Muscle of arm (tissue), 12 donors: ENCODE results near the gene MGAT1. TPM values are rescaled to one million over a fixed set of nuclear protein-coding genes. Genes with fewer than 3 reads are reported as not detected.

Experiments used
- DNase-seq: peaks from one replicate; pipeline ENCODE4 v3.0.0-alpha.2; 2013
- polyA plus RNA-seq, 12 donors: library from polyadenylated mRNA; unstranded; fragments of 120-200 nt; gene quantifications; one replicate each; pipeline ENCODE4 v1.2.1, GENCODE V29; 2013; ENCODE audit not compliant: insufficient read length in 12 of 12

Gene MGAT1
- polyA plus RNA-seq, 12 donors, result 63.3 to 109 (median 73.6) TPM; not detected in 1

GRCh38 chr5:180808461-180809000 is 5.9 kb upstream of the MGAT1 start:
- no peak for DNase-seq

- no peak for DNase-seq
Measured at GRCh38 chr5:180807654-180808414, 5.2 kb upstream of the MGAT1 start.

DNA sequence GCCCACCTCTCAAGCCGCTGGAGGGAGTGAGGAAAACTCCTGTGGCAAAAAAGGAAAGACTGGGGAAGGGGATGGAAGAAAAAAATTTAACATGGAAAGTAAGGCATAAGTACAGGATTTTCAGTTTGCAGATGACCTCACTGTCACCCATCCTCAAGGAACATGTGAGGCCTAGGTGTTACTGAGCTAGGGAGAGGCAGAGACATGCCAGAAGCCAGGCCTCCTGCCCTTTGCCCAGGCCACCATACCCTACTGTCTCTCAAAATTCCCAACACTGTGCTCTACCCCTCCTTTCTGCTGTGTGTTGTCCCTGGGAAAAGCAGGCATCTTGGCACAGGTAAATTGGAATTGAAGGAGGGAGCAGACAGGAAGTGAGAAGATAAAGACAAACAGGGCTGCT is 4.4 kb upstream of the MGAT1 start:
- no peak for DNase-seq

DNA sequence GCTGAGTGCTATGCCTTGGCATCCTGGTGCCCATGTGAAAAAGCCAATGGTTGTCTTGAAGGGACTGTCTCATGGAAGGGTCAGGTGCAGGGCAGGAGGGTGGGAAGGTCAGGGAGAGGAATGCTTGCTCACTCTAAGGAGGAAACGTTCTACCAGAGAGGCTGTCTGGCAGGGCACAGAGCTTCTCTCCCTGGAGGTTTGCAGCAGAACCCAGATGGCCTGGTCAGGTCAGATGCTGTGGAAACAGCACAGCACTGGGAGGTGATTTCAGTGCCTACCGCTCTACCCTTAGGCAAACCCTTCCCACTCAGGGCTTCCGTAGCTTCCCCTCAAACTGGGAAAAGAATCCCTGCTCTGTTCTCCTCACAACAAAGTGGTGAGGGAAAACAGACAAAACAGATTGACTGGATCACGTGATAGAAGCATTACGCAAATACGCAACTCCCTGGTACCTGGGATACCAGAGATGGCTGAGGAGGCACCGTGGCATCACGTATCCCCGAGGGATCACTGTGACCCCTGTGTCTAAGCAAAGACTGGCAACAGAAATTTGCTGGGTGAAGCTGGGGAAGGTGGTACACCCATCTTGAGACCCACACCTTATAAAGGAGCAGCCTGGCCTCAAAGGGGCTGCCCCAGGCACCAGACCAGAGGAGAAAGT is 3.9 kb upstream of the MGAT1 start:
- no peak for DNase-seq

GRCh38 chr5:180804129-180804618 is 1.6 kb upstream of the MGAT1 start:
- no peak for DNase-seq

DNA sequence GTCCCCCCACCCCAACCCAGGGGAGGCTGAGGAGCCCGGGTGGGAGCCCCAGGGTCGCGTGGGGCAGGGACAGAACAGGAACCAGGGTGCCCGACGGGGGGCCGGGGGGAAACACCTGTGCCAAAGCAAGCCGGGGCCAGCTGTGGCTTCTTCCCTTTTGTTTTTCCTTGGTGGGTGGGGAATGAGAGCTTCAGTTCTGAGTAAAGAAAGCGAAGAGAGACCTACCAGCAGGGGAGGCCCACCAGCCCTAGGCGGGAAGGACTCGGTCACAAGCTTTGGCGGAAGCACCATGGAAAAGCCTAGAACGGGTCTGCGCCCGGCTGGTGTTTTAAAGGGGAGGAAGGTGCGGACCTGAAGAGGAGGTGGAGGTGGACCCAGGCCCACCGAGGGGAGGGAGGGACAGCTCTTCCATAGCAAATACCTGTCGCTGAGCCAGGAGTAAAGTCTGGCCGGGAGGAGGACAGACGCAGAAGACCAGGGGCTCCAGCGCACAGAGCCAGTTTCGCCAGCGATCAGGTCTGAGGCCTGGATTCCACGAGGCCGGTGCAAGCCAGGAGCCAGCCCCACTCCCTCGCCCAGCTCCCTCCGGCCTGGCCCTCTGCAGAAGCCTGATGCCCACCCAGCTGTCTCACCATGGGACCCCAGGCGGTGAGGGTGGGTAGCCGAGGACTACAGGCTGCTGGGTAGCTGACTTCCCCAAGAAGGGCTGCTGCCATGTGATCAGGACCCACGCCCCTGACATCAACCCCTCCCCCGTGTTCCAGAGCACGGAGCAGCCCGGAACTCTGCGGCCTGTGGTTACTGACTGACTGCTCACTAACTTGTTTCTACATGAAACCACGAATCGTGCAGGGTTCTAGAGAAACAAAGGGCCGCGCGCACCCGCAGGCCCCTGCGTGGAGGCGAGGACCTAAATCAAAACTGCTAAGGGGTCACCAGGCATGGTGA is 849 bp upstream of the MGAT1 start:
- DNase-seq, result peak; percentile 64

DNA sequence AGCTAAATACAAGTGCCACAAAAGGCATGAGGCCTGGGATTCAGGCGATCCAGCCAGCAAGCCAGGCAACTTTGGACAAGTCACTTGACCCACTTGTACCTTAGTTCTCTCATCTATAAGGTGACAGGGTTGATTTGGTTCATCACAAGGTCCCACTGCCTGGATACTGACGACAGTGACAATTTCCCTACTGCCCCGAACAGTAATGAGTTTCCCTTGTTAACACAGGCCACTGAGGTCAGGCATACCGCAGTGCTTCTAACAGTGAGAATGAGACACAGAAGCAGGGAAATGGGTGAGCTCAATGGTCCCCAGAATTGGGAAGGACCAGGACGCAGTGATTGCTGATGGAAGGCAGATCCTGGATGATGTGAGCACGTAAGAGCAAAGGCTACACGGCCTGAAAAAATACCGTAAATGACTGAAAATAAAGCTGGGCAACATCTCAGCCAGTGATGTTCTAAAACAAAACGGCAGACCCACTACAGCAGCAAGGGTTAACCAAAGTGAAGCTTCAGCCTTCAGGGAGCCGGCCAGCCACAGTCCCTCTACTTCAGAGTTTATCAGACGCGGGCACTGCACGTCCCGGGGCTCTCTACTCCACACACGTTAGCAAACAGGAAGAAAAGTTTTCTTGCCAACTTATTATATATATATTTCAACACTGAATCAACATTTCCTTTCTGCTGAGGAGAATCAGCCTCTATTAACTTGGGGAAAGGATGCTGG is 846 bp downstream of the MGAT1 start:
- DNase-seq, result no peak

DNA sequence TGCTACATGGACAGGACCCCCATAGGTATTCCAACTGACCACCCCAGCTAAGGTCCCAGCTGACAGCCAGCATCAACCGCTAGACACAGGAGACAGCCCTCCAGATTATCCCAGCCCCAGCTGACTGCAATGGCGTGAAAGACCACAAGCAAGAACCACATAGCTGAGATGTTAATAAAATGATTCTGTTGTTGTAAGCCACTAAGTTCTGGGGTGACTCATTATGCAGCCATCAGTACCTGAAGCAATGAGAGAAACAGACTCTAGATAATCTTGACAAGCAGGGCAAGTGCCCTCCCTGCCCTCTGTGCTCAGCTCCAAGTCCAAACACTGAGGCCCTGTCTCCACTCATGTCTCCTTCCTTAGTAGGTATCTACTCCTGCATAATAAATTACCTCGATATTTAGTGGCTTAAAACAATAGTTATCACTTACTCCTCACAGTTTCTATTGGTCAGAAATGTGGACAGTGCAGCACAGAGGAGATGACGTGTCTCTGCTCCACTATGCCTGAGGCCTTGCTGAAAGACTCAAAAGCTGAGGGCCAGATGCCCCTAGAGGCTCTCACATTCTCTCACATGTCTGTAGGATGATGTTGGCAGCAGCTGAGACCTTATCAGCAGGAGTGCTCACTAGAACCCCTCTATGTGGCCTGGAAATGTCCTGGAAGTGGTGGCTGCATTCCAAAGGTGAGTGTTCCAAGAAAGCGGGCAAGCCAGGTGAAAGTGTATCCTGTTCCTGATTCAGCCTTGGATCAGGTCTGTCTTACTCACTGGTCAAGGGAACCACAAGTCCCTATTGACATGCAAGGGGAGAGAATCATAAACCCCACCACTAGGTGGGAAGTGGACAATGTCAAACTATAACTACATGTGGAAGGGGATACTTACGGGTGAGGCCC is 2.5 kb downstream of the MGAT1 start:
- no peak for DNase-seq

- DNase-seq, result no peak
Measured at GRCh38 chr5:180799194-180799593, 3.4 kb downstream of the MGAT1 start.

GRCh38 chr5:180798193-180798592 is 4.4 kb downstream of the MGAT1 start:
- no peak for DNase-seq

DNA sequence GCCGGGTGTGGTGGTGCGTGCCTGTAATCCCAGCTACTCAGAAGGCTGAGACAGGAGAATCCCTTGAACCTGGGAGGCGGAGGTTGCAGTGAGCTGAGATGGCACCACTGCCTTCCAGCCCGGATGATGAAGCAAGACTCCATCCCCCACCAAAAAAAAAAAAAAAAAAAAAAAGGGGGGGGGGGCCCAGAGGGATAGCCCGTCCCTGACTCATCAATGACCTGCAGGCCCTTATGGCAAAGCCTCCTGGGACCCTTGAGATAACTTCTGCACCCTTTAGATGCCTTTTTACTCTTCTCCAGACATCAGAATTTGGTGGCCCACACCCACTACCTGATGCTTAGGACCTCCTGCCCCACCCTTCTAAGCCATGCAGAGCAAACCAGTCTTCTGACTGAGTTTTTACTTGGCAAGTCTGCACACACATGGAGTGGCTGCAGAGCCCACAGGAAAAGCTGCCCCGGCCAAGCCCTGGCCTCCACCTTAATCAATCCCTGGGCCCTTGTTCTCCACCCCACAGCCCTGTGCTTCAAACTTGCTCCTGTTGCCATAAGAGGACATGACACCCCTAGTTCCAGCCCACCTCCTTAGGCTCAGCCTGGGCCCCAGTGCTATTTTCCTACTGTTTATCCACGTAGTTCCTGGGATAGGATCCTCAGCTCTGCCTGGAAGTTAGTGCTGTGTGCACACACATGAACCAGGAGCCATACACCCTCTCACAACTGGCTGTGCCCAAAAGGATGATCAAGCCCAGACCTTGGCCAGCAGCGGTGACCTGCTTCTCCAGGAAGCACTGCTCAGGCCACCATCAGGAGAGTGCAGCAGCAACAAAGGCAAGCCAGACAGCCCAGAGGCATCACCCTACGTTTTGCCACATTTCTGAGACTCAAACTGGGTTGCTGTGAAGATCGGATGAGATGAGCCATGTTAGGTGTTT is 5.1 kb downstream of the MGAT1 start:
- no peak for DNase-seq

DNA sequence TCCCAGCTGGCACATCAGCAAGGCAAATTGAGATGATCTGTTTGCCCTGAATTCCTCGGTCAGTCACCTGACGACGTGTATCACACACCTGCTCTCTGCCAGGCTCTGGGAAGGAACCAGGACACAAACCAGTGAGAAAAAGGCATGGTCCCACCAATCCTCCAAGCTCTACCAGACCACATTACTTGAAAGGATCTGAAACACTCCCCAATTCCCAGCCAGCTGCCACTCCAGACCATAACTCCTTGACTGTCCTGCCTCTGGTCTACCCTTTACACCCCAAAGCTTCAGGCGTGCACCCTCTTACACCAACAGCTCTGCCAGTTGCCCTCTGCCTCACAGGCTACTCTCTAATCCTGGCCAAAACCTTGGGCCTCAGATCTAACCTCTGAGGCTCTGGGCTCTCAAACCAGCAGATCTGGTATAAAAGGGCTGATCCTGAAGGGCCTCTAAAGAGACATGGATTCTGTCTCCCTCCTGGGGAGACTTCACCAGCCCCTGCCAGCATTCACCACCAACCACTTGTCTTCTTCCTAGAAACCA is 6.8 kb downstream of the MGAT1 start:
- no peak for DNase-seq

- DNase-seq, result no peak
Measured at GRCh38 chr5:180792965-180793287, 9.7 kb downstream of the MGAT1 start.

GRCh38 chr5:180792287-180792964 is 10.2 kb downstream of the MGAT1 start:
- DNase-seq, result no peak

DNA sequence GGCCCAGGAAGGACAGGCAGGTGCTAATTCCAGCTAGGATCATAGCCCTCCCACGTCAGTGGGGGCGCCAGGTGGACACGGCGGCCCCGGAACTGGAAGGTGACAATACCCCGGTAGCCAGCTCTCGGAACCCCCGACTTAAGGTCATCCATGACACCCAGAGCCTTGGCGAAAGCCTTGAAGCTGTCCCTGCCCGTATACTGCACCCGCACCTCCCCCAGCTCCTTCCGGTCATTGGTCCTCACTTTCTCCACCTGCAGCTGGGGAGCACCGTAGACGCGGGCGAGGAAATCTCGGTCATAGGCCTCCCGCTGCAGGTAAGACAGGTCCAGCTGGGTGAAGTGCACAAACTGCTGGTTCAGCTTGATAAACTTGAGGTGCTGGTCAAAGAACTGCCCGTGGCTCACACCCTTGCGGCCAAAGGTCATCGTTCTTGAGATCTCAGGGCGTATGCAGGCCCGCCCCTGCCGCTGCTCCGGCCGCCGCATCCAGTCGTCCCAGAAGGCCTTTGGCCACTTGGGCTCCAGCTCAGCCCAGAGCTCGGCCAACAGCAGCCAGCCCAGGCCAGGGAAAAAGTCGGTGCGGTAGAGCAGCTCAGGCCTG is 10.9 kb downstream of the MGAT1 start:
- no peak for DNase-seq

DNA sequence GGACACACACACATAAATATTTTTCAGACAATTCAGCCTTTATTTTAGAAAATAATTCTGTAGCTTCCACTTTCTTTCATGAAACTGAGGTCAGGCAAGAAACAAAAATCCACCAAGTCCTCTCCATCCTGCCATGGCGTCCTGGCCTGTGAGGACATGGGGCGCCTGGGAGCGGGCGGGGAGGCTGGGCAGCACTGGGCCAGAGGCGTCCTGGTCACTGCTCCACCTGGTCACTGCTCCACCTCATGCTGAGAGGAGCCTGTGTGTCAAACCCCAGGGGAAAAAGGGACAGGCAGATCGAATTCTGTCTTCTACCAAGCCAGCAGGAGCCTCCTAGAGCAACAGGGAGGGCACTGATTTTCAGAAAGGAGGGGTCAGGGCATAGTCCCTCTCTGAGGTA is 12.1 kb downstream of the MGAT1 start:
- no peak for DNase-seq

GRCh38 chr5:180790020-180790419 is 12.6 kb downstream of the MGAT1 start:
- no peak for DNase-seq
